Measurements from ENCODE around the gene ATP2C1.
"Not testable (repeated sequence)": the region's sequence is repeated elsewhere in the genome, so short reads cannot be mapped to it uniquely, and the experiment has no call there.

The ATP2C1 gene, protein sequence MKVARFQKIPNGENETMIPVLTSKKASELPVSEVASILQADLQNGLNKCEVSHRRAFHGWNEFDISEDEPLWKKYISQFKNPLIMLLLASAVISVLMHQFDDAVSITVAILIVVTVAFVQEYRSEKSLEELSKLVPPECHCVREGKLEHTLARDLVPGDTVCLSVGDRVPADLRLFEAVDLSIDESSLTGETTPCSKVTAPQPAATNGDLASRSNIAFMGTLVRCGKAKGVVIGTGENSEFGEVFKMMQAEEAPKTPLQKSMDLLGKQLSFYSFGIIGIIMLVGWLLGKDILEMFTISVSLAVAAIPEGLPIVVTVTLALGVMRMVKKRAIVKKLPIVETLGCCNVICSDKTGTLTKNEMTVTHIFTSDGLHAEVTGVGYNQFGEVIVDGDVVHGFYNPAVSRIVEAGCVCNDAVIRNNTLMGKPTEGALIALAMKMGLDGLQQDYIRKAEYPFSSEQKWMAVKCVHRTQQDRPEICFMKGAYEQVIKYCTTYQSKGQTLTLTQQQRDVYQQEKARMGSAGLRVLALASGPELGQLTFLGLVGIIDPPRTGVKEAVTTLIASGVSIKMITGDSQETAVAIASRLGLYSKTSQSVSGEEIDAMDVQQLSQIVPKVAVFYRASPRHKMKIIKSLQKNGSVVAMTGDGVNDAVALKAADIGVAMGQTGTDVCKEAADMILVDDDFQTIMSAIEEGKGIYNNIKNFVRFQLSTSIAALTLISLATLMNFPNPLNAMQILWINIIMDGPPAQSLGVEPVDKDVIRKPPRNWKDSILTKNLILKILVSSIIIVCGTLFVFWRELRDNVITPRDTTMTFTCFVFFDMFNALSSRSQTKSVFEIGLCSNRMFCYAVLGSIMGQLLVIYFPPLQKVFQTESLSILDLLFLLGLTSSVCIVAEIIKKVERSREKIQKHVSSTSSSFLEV
- 47.1 to 59.5 reads per million in 2 donors for total RNA-seq

DNA sequence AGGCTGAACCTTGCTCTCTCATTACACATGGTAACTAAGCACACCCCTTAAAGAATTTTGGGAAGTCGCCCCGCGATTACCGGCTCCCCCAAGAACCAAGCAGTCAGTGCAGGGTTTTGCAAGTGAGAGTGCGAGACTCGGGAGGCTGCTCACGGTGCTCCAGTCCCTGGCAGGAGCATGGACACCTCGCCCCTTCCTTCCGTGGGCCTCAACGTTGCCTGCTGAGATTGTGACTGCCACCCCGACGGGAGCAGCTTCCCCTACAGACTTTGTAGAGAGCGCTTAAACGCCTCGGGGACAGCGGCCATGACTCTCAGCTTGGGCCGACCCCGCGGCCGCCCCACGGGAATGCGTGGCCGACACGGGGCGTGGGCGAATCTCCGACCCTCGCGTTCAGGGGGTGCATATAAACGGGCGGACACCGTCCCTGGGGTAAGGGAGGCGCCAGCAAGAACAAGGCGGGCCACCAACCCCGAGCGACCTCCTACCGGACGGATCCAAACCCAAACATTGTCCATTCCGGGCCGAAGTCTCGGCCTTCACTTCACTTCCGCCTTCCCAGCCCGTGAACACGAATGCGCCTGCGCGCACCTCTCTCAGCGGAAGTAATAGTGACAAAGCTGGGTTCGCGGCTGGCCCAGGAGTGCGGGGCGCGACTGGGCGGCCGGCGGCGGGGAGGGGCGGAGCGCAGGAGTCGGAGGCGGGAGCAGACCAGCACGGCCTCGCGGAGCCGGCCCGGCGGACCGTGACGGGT is at the start of gene ATP2C1:
Gene ATP2C1 (plus strand): TSS at position 709 of the 754 bp plus-strand sequence. CDS start 686 bp downstream, outside the sequence.
- peak; percentile 83 for DNase-seq

DNA sequence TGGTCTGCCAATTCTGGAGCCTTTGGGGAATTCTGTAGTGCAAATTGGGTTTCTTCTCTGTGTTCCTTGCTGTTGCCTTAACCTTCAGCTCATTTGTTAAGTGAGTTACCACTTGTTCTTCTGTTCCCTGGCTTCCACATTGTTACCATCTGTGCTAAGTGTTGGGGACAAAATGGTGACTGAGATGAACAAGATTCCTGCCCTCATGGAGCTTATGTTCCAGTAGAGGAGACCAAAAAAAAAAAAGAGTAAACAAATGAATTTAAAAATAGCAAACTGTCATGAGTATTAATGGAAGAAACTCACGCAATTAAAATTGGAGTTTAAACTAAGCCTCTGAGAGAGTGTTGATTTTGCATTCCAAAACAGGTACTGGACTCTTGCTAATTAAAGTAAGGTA is 49.4 kb upstream of the ATP2C1 start:
- no peak for DNase-seq

DNA sequence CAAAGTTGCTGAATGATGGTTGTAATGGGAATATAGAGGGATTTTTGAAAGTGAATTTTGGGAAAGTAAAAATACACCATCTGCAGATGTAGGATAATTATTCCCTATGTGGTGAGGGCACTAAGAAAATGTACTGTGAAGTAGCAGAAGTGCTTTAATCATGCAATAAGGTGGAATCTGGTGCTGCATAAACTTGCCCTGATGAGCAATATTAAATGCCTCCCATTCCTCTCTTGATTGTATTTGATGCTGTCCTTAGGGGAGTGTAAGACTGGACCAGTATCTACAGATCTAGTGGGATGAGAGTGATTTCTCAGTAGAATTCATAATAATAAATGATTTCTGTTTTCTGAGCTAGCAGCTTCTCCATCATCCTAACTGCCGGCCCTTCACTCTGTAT is 47.7 kb upstream of the ATP2C1 start:
- DNase-seq = no peak

DNA sequence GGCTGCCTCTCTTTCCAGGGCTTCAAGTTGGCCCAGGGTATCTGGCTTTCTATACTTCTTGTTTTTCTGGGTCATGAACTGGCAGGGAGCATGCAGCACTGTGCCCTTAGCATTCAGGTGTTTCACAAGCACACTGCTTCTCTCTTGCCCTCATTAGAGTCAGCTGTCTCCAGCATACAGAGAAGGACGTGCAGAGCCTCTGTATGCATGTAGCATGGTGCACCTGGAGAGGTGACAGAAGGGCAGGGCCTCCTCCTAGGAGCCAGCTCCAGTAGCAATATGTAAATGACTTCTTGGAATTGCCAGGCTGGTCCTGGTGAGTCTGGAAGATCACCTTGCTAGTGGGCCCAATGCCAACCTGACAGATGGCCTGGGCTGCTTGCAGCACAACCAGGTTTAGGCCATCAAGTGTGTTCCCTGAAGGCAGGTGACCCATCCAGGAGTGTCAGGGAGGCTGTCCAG is 44.8 kb upstream of the ATP2C1 start:
- no peak for DNase-seq

DNA sequence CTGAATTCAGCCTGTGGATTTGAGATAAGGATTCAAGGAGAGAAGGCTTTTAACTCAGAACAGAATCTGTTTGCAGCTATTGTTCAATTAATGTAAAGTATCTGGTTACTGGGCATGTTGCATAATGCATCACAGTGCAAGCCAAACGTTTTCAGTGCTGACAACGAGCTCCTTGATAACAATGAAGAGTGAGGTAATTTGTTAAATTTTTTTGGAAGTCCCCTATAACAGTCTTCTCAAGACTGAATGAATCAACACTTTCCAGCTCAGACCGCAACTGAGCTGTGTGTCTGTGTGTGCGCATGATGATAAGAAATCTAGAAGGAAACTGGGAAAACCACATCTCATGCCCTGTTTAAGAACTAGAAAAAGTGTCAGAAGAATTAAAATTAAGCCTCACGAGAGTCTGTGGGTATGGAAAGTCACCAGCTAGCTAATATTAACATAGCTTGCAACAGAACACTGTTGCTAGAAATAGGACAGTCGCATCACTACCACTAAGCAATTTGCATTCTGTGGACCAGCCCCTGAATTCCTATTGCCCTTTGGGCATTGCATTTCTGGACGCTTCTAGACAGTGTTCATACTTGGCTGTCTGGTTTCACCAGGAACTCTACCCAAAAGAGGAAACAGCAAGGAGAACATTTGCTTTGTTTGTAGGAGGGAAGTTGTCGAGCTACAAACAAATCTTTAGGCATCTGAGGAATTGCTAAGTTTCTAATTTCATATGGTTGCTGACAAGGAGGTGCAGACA is 43.7 kb upstream of the ATP2C1 start:
- no peak for DNase-seq

DNA sequence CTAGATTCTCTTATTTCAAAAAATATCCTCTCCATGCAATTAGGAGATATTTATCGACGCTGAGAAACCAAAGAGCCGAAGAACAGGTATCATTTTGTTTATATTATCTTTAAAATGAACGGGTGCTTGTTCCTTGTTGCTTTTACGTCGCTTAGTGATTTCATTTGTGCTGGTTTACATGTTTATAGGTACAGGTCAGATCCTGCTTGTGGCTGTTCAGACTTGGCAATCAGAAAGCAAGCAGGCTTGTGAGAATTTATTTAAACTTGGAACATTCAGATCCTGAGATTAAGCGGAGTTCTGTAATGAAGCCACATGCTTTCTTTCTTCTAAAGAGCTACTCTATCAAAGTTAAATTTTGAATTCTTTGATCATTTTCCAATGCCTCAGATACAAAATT is 43.0 kb upstream of the ATP2C1 start:
- no peak for DNase-seq

DNA sequence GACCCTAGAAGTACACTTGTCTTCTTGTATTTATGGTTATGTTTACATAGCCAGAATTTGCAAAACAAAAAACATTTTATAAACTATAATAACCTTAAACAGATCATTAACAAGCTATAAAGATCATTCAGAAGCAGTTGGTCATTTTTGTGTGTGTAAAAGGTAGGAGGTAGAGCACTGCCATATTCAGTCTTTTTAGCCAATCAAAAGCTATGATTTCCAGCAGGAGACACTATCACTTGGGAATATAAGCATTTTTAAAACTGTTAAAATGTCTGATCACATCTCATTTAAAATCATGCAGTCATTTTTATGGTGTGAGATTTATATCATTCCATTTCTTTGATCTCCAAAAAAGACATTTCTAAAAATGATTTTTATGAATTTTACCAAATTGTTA is 42.6 kb upstream of the ATP2C1 start:
- DNase-seq = no peak

DNA sequence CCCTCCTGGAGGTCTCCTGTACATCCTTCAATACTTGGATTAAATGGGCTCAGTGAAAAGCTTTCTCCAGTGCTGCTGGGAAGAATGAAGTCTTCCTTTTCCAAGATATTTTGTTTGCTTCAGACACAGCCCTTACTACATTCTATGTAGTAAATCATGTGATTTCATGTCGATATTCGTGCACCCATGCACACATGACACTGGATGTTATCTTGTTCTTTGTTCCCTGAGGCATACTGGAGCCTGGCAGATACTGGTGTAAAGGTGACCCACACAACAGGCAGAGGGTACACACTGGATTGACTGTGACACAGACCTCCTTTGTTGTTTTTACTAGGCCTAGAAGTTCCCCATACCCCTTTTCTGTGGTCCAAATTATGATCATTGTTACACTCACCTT is 40.3 kb upstream of the ATP2C1 start:
- no peak for DNase-seq

DNA sequence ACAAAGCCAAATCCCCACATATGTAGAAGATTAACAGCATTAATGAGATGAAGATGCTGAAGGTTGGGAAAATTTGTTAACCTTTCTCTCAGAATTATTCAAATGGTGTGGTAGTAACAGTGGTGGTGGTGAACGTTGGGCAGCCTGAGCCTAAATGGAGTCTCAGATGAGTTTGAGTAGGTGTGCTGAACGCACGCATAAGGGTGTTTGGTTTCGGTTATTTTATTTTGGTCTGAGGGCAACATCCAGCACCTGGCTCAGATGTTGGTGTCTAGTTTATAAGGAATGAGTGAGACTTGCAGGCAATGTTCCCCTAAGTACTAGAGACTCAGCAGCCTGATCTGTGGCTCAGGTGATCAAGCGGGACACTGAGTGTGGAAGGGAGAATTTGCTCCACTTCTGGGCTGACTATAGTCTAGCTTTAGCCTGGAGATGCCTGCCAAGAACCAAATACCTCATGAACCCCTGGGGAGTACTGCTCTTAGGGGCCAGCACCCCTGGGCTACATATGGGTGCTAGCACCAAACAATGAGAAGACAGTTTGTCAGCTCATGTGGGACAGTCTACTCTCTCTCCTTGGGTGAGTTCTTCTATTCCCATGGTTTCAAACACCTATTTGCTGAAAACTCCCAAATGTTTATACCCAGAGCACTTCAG is 39.5 kb upstream of the ATP2C1 start:
- no peak for DNase-seq

DNA sequence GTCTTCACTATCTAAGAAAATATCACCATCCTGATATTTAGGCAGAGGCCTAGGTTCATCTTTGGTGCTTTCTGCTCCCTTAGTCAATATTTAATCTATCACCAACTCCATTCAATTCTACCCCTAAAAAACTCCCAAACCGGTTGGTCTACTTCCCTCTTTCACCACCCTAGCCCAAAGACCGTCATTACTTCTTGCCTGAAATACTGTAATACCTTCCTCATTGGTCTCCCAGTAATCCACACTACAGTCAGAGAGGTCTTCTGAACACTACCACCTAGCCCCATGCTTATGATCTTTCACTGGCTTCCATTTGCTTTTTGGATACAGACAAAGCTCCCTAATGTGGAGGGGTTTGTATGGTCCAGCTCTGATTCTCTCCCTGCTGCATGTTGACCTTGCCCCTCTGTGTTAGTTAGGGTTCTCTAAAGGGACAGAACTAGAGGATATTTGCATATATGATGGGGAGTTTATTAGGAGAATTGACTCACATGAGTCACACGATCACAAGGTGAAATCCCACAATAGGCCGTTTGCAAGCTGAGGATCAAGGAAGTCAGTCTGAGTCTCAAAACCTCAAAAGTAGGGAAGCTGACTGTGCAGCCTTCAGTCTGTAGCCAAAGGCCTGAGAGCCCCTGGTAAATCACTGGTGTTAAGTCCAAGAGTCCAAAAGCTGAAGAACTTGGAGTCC is 36.4 kb upstream of the ATP2C1 start:
- DNase-seq = no peak

DNA sequence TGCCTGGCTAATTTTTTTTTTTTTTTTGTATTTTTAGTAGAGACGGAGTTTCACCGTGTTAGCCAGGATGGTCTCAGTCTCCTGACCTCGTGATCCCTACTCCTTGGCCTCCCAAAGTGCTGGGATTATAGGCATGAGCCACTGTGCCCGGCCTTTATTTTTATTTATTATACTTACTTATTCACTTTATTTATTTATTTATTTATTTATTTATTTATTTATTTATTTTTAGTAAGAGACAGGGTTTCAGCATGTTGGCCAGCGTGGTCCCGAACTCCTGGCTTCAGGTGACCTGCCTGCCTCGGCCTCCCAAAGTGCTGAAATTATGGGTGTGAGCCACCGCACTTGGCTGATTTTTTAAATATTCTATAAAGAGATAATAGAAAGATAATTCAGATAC is 31.8 kb upstream of the ATP2C1 start:
- DNase-seq = not testable (repeated sequence)

DNA sequence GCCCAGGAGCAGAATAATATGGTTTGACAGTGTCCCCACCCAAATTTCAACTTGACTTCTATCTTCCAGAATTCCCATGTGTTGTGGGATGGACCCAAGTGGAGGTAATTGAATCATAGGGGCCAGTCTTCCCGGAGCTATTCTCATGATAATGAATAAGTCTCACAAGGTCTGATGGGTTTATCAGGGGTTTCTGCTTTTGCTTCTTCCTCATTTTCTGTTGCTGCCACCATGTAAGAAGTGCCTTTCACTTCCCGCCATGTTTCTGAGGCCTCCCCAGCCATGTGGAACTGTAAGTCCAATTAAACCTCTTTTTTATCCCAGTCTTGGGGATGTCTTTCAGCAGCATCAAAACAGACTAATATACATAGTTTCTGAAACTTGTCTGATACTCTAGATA is 28.4 kb upstream of the ATP2C1 start:
- DNase-seq = no peak

DNA sequence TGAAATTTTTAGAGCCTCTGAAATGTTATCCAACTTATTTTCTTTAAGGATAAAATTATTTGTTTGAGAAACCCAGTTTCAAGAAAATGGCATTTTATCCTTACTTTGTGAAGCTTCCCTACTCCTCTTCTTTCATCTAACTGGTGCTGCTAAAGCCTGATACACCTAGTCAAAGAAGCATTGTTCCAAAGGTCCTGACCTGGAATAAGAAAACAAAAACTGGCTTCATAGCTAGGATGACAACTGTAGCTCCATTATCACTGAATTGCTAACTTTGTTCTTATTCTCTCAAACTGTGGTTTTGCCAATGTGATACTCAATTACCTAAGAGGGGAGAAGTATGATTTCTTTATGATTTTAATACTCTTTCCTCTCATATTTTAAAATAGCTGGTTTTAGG is 27.6 kb upstream of the ATP2C1 start:
- DNase-seq = no peak

DNA sequence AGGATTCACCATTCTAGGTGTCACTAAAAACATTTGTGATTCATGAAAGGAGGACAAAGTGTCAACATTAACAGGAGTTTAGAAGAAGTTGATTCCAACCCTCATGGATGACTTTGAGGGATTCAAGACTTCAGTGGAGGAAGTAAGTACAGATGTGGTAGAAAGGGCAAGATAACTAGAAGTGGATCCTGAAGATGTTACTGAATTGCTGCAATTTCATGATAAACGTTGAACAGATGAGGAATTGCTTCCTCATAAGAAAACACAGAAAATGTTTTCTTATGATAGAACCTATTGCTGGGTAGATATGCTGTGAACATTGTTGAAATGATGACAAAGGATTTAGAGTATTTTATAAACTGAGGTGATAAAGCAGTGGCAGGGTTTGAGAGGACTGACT is 23.5 kb upstream of the ATP2C1 start:
- no peak for DNase-seq

DNA sequence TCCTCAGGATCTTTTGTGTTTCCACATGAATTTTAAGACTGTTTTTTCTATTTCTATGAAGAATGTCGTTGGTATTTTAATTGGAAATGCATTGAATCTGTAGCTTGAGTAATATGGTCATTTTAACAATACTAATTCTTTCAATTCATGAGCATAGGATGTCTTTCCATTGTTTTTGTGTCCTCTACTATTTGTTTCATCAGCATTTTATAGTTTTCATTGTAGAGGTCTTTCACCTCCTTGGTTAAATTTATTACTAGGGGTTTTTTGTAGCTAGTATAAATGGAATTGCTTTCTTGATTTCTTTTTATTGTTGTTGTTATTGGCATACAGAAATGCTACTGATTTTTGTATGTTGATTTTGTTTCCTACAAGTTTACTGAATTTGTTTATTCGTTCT is 17.3 kb upstream of the ATP2C1 start:
- no peak for DNase-seq

DNA sequence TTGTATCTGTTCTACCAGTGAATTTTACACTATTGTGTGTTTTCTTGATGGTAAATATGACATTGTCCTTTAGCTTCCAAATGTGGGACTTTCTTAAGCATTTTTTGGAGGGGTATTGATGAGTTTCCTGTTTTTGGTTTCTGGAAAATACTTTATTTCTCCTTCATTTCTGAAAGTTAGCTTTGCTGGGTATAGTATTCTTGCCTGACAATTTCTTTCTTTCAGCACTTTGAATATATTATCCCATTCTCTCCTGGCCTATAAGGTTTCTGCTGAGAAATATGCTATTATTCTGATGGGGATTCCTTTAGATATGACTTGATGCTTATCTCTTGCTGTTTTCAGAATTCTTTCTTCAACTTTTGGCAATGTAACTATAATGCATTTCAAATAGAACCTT is 15.4 kb upstream of the ATP2C1 start:
- DNase-seq = no peak

DNA sequence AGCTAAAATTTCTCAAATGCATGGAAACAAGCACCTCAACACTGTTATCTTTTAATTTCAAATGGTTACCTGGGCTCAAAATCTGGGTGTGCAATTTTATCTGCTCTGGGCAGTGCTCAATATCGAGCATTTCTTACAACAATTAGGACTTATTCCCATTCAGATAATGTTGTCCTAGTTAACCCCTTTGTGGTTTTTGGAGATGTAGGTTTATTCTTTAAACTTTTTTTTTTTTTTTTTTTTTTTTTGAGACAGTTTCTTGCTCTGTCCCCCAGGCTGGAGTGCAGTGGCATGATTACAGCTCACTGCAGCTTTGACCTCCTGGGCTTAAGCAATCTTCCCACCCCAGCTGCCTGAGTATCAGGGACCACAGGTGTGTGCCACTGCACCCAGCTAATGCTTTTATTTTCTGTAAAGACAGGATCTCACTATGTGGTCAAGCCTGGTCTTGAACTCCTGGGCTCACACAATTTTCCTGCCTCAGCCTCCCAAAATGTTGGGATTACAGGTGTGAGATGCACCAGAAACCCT is 4.4 kb upstream of the ATP2C1 start:
- DNase-seq = no peak

DNA sequence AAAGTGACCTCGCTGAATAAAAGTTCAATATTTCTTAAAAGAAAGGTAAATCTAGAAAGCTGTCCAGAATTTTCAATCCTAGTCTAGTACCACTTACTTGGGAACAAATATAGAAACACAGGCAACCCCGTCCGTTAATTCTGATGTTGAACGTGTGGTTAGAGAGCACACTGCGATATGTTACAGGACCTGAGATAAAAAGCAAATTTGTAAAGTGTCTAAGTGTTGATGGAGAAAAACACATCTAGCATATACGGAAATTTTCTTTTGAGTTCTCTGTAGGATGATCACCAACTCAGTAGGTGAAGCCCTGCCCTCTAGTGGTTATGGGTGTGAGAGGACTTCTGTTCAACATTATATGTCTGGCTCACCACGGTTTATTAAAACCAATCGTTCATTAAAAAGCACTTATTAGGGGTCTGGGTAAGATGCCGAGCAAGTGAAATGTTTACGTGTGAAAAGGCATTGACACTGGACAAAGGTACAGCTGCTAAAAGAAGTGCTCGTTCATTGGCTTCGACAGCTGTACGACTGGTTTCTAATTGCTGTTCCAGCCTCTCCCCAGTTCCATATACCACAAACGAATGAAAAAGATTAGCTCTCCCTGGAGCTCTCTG is 1.0 kb upstream of the ATP2C1 start:
- DNase-seq = peak; percentile 33

DNA sequence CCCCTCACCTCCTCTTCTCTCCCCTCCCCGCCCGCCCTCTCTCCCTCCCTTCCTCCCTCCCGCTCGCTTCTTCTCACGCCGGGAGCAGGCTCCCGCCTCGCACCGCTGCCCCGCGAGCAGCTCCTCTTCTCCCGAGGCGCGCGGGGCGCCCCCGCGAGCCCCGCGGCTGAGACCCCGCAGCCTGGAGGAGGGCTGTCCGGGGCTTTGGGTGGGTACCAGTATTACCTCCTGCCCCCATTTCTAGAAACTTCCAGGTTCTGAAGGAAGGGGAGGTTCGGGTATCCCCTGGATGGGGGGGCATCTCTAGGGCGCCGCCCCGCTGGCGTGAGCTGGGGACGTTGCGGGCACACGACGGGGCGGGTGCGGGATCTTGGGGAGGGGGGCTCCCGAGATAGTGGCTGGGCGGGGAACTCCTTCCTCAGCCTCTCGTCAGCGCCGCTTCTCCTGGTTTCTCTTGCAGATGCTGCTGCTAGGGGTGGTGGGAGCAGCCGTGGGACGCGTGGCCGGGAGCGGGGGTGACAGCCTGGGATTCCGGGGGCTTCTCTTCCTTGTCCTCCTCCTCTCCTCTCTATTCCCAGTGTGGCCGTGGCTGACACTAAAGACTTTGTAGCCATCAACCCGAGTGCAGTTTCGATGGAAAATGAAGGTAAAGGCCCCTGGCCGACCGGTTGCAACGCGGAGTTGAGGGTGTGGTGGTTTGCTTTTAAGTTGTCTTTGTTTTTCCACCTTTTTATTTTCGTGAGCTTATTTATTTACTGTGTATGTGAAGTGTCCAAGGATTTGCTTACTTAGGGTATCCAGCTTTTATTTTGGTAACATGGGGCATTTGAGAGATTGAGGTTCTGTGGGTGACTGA is 474 bp downstream of the ATP2C1 start:
- peak; percentile 46 for DNase-seq

DNA sequence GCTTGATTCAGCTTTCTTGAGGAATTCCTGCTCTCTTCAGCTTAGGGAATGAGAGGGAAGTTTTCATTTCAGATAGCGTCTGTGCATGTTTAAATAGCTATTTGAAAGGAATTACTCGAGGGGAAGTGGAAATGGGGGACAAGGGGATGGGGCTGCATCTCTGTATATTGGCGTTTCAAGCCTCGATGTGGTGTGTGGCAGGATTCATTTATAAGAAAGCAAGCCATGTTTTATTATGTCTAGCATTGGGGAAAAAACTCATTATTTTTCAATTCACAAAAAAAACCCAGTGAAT is 1.0 kb downstream of the ATP2C1 start:
- DNase-seq = no peak
